DND-41 (cell line): ENCODE measurements around the gene DISC1.

ENCODE experiments used
- ATAC-seq: fragments of 200-7000 bp; cut with Tn5 transposase; 3 replicates; pipeline ENCODE4 v1.9.1; 2021; ENCODE audit warnings: low read depth; ENCODE audit not compliant: insufficient read depth
- DNase-seq: peaks from one replicate; pipeline ENCODE4 v3.0.0-alpha.2; 2020
- H2AFZ ChIP-seq: 2 replicates; pipeline ENCODE4 v1.6.0; 2012; ENCODE audit warnings: low read depth, low read length
- H3K27ac ChIP-seq: 2 replicates; pipeline ENCODE4 v1.5.1; 2012; ENCODE audit warnings: low read length, inconsistent platforms
- H3K27me3 ChIP-seq: fragments of 200-600 bp; sonication (generic); 2 replicates; pipeline ENCODE4 v1.6.0; 2012; ENCODE audit warnings: low read length, mild to moderate bottlenecking, inconsistent platforms; ENCODE audit not compliant: insufficient read depth, poor library complexity
- H3K36me3 ChIP-seq: 2 replicates; pipeline ENCODE4 v1.5.1; 2012; ENCODE audit warnings: low read length, inconsistent platforms; ENCODE audit not compliant: insufficient read depth
- H3K4me1 ChIP-seq: 2 replicates; pipeline ENCODE4 v1.5.1; 2012; ENCODE audit warnings: mild to moderate bottlenecking, low read length; ENCODE audit not compliant: insufficient read depth
- H3K4me2 ChIP-seq: 2 replicates; pipeline ENCODE4 v1.6.0; 2012; ENCODE audit warnings: mild to moderate bottlenecking, moderate library complexity, low read length, inconsistent platforms; ENCODE audit not compliant: insufficient read depth
- H3K4me3 ChIP-seq, 2 experiments: fragments of 200-600 bp in 1 of 2; shearing (Covaris generic) in 1 of 2; 2 replicates each; pipeline ENCODE4 v1.5.1; 2012 to 2016; ENCODE audit warnings: inconsistent platforms in 2 of 2, low read length in 2 of 2, mild to moderate bottlenecking in 2 of 2, low read depth in 1 of 2, moderate library complexity in 1 of 2
- H3K79me2 ChIP-seq: 2 replicates; pipeline ENCODE4 v1.6.0; 2012; ENCODE audit warnings: low read length, inconsistent platforms; ENCODE audit not compliant: insufficient read depth
- H3K9ac ChIP-seq: 2 replicates; pipeline ENCODE4 v1.6.0; 2012; ENCODE audit warnings: low read depth, mild to moderate bottlenecking, inconsistent platforms, low read length, moderate library complexity
- H3K9me3 ChIP-seq: 2 replicates; pipeline ENCODE4 v1.5.1; 2012; ENCODE audit warnings: low read length, moderate library complexity, mild to moderate bottlenecking, inconsistent platforms; ENCODE audit not compliant: insufficient read depth, severe bottlenecking
- H4K20me1 ChIP-seq: 2 replicates; pipeline ENCODE4 v1.6.0; 2012; ENCODE audit warnings: low read length; ENCODE audit not compliant: insufficient read depth
- EZH2 ChIP-seq: IDR thresholded peaks from 3 replicates; pipeline ENCODE4 v1.6.1; 2012; ENCODE audit warnings: borderline replicate concordance, low read depth, mild to moderate bottlenecking, moderate library complexity, low read length, inconsistent platforms; ENCODE audit not compliant: severe bottlenecking
- TF ChIP-seq, protein P1 (sequence below): IDR thresholded peaks from 2 replicates; pipeline ENCODE4 v1.5.1; 2012; ENCODE audit warnings: borderline replicate concordance, low read length, moderate library complexity, mild to moderate bottlenecking; ENCODE audit not compliant: poor library complexity, severe bottlenecking; ENCODE audit errors: extremely low read depth

Gene DISC1

DNA sequence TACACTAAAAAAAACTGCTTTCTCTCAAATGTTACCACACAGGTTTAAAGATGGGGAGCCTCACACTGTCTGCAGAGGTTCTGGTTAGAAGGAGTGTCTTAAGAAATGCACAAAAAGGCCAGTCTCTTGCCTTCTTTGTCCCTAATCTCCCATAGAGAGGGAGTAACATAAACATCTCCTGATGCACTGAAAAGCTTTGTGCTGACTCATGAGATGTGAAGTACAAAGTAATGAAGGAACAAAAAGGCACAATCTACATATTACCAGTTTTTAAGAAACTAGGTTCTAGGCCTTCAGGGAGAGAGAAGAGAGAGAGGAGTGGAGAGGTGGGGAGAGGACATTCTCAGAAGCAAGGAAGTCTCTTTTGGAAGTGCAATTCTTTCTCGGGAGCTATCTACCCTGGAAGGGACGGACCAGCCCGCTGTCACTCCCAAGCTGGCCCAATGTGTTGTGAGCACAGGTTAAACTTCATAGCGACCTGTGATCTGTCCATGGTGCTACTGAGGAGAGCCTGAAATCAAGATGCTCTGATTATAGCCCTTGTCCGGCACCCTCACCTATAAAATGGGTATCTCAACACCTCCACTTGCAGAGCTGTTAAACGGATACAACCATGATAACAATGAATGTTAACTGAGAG, 458.1 kb downstream of the DISC1 start:
- no peaks in the 10 kb centered on the region for H3K36me3 ChIP-seq

DNA sequence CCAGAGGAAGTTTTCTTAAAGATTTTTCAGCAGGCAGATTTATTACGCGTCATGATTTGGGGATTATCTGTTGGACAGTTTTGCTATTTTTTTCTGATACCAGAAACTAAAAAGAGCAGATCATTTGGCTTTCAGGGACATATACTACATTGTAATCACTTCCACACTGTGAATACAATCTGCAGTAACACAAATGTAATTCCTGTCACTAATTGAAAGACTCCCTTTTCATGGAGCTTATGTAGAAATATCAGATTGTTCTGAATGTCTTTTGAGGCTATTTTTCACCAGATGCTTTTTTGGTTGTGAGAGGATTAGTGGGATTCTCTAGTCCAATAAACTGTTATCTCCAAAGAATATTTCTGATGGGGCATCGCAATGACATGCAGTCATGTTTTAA, 464.2 kb downstream of the DISC1 start:
- TF ChIP-seq, protein P1, sequence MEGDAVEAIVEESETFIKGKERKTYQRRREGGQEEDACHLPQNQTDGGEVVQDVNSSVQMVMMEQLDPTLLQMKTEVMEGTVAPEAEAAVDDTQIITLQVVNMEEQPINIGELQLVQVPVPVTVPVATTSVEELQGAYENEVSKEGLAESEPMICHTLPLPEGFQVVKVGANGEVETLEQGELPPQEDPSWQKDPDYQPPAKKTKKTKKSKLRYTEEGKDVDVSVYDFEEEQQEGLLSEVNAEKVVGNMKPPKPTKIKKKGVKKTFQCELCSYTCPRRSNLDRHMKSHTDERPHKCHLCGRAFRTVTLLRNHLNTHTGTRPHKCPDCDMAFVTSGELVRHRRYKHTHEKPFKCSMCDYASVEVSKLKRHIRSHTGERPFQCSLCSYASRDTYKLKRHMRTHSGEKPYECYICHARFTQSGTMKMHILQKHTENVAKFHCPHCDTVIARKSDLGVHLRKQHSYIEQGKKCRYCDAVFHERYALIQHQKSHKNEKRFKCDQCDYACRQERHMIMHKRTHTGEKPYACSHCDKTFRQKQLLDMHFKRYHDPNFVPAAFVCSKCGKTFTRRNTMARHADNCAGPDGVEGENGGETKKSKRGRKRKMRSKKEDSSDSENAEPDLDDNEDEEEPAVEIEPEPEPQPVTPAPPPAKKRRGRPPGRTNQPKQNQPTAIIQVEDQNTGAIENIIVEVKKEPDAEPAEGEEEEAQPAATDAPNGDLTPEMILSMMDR: no peak
- TF ChIP-seq EZH2: no peak

More for the DNA sequence above, 458.1 kb downstream of the DISC1 start:
- Histone ChIP-seq H3K9me3 (no peaks in the 10 kb centered on the region), H3K9ac (no peak overlapping the region), H3K4me3 (no peak overlapping the region), H2AFZ (no peak overlapping the region), H3K79me2 (no peaks in the 10 kb centered on the region), H4K20me1 (no peaks in the 10 kb centered on the region), H3K4me2 (no peak overlapping the region), H3K27ac (no peak overlapping the region), H3K27me3 (no peaks in the 10 kb centered on the region), H3K4me1 (no peaks in the 10 kb centered on the region)
- DNase-seq: peak; percentile 27
- TF ChIP-seq, protein P1: no peak
- no peak for TF ChIP-seq EZH2
- ATAC-seq: peak; percentile 73

More for the DNA sequence above, 464.2 kb downstream of the DISC1 start:
- Histone ChIP-seq H3K4me2 (no peak overlapping the region), H3K4me1 (no peaks in the 10 kb centered on the region), H3K27ac (no peak overlapping the region), H3K4me3 (no peak overlapping the region), H3K36me3 (no peaks in the 10 kb centered on the region), H3K79me2 (no peaks in the 10 kb centered on the region), H3K27me3 (no peaks in the 10 kb centered on the region), H3K9me3 (no peaks in the 10 kb centered on the region), H2AFZ (no peak overlapping the region), H4K20me1 (no peaks in the 10 kb centered on the region), H3K9ac (no peak overlapping the region)
- ATAC-seq: no peak
- DNase-seq: no peak
